Coronary artery (tissue), 2 donors: Measurements from ENCODE around the gene OR5W2.
"Not testable (repeated sequence)": the region's sequence is repeated elsewhere in the genome, so short reads cannot be mapped to it uniquely, and the experiment has no call there.

Source experiments
- DNase-seq: peaks from one replicate; pipeline ENCODE4 v3.0.0-alpha.2; 2017; ENCODE audit warnings: low spot score
- H3K27ac ChIP-seq, 2 donors: fragments of 200-600 bp; sonication (generic); one replicate each; pipeline ENCODE4 v1.5.1; 2016 to 2019
- H3K4me3 ChIP-seq: fragments of 200-600 bp; sonication (generic); 2 replicates; pipeline ENCODE4 v1.5.1; 2016; ENCODE audit warnings: mild to moderate bottlenecking, moderate library complexity
- TF ChIP-seq, protein P1 (sequence below): fragments of 200-600 bp; sonication (generic); IDR thresholded peaks from one replicate; pipeline ENCODE4 v1.5.1; 2019; ENCODE audit warnings: antibody characterized with exemption

The OR5W2 gene

DNA sequence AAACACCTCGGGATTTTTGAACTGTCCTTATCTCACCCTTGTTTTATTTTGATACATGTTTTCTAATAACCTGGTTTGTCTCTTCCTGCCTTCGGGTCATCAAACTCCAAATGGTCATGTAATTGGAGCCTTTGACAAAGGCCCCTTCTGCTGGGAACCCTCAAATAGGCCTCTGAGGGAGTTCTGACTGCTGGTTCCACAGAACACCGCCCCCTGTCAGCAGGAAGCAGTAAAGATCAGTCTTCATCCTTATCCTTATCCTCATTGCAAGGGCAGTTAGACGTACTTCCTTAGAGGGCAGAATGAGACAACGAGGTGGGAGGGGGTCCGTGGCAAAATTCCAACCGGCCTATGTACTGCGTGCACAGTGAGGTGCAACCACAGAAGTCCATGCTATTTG, 19.2 kb downstream of the OR5W2 start:
- TF ChIP-seq, protein P1, sequence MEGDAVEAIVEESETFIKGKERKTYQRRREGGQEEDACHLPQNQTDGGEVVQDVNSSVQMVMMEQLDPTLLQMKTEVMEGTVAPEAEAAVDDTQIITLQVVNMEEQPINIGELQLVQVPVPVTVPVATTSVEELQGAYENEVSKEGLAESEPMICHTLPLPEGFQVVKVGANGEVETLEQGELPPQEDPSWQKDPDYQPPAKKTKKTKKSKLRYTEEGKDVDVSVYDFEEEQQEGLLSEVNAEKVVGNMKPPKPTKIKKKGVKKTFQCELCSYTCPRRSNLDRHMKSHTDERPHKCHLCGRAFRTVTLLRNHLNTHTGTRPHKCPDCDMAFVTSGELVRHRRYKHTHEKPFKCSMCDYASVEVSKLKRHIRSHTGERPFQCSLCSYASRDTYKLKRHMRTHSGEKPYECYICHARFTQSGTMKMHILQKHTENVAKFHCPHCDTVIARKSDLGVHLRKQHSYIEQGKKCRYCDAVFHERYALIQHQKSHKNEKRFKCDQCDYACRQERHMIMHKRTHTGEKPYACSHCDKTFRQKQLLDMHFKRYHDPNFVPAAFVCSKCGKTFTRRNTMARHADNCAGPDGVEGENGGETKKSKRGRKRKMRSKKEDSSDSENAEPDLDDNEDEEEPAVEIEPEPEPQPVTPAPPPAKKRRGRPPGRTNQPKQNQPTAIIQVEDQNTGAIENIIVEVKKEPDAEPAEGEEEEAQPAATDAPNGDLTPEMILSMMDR: no peak

DNA sequence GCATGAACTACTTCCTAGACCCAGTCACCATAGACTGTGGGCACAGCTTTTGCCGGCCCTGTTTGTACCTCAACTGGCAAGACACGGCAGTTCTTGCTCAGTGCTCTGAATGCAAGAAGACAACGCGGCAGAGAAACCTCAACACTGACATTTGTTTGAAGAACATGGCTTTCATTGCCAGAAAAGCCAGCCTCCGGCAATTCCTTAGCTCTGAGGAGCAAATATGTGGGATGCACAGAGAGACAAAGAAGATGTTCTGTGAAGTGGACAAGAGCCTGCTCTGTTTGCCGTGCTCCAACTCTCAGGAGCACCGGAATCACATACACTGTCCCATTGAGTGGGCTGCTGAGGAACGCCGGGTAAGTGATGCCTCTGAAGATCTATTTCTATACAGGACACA, 28.9 kb downstream of the OR5W2 start:
- DNase-seq, H3K4me3 ChIP-seq, H3K27ac ChIP-seq: not testable (repeated sequence)

More for the DNA sequence above, 19.2 kb downstream of the OR5W2 start:
- DNase-seq: no peak
- Histone ChIP-seq H3K4me3 (no peak overlapping the region), H3K27ac (no peak overlapping the region)

DNA sequence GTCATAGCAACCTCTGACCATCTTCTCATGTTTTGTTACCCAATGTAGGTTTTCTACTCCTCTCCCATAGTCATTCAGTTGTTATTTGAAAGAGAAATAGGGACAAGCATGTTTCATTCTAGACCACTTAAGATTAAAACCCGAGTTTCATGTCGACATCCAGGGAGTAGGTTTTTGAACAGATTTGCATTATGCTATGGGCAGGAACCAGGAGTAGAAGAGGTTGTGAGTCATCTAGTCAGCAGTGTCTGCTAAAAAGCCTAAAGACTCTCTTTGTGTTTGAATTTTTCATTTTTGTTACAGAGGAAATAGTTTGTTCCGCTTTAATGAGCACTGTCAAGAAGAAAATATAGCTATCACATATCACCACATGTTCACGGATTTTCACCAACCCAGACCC, 29.4 kb downstream of the OR5W2 start:
- H3K4me3 ChIP-seq, H3K27ac ChIP-seq, DNase-seq: not testable (repeated sequence)

DNA sequence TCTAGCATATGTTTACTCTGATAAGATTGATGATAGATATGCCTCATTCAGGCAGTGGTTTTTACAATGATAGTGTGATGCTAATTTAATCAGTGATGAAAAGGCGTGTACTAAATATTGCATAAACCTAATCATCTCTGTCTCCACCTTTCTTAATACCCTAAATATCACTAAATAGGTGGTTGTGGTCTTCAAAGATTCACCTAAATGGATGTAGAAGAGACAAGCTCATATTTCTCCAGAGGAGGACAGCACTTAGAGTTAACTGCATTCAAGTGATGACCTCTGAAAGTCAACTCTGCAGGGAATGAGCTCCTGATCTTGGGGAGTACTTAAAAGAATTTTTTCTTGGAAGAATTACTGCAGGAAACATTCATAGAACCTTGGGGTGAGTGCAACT, 31.4 kb downstream of the OR5W2 start, which contains the start of gene TRIM51:
TRIM51 (plus strand) TSS at position 301 of the 400 bp plus-strand sequence. CDS start 2,132 bp downstream, outside the sequence.
- DNase-seq, H3K27ac ChIP-seq, H3K4me3 ChIP-seq: not testable (repeated sequence)

DNA sequence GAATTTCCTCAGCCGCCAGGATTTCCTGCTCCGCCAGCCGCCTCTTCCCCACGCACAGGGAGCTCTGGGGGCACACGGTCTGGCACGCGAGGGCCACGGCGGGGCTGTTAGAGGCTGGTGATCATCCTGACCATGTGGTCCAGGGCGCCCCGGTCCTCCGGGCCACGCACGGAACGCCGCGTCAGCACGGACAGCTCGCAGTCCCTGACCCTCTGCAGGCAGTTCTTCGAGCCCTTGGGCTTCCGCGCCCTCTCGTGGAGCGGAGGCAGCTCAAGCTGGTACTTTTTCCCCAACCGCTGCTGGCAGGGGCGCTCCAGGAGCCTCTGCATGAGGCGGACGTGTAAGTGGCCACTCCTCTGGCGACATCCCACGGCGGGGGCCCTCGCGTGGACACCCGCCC, 41.2 kb downstream of the OR5W2 start:
- DNase-seq, H3K27ac ChIP-seq, H3K4me3 ChIP-seq: not testable (repeated sequence)

DNA sequence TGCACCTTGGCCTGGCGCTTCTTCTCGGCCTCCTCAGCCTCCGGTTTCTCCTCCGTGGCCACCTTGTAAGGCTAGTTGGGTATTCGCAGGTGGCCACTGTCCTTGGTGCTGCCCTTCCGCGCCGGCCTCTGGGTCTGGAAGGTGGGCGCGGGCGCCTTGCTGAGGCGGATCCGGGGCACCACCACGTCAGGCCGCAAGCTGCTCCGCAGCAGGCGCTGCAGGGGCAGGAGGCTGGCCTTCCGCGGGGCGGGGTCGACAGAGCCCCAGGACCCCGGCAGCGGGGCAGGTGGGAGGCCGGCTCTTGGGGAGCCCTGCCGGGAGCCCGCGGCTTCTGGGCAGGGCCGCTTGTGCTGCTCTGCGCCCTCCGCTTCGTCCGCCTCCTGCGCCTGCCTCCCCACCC, 41.7 kb downstream of the OR5W2 start:
- not testable (repeated sequence) for H3K27ac ChIP-seq, H3K4me3 ChIP-seq, DNase-seq

DNA sequence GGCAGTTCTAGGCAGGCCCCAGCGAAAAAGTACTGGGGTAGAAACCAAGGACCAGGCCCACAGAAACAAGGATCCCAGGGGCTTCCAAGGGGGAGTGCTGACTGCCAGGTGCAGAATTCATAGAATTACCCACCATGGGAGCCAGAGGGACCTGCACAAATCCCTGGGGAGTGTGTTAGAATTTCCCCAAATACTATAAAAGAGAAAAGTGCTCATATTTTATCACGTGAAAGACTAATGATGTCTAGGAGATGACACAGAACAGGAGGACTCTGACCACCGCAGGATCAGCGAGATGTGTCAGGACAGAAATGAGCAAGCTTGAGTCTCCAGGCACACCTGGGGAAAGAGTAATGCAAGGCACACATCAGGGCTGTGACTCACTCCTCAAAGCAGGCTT, 47.0 kb downstream of the OR5W2 start:
- H3K4me3 ChIP-seq, DNase-seq, H3K27ac ChIP-seq: not testable (repeated sequence)
